ENCODE measurements around the gene EIF1AY.
A peak's percentile ranks its signal among the peaks of the same experiment; 100 is the strongest.

EIF1AY gene

GRCh38 chrY:20555820-20556219, 19.8 kb upstream of the EIF1AY start:
- TF ChIP-seq, protein P1, sequence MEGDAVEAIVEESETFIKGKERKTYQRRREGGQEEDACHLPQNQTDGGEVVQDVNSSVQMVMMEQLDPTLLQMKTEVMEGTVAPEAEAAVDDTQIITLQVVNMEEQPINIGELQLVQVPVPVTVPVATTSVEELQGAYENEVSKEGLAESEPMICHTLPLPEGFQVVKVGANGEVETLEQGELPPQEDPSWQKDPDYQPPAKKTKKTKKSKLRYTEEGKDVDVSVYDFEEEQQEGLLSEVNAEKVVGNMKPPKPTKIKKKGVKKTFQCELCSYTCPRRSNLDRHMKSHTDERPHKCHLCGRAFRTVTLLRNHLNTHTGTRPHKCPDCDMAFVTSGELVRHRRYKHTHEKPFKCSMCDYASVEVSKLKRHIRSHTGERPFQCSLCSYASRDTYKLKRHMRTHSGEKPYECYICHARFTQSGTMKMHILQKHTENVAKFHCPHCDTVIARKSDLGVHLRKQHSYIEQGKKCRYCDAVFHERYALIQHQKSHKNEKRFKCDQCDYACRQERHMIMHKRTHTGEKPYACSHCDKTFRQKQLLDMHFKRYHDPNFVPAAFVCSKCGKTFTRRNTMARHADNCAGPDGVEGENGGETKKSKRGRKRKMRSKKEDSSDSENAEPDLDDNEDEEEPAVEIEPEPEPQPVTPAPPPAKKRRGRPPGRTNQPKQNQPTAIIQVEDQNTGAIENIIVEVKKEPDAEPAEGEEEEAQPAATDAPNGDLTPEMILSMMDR (IDR thresholded peaks at IDR 0.05; ENCODE audit: low read depth, low read length), result no peak
- no peak for TF ChIP-seq EZH2phosphoT487 (IDR thresholded peaks at IDR 0.05; ENCODE audit: low read depth)
- no peaks in the 10 kb centered on the region for H4K20me1 ChIP-seq (ENCODE audit: insufficient read depth, low read length)

GRCh38 chrY:20558677-20559076, 16.9 kb upstream of the EIF1AY start:
- no peak overlapping the region for H3K9ac ChIP-seq (ENCODE audit: low read length)
- H2AFZ ChIP-seq (ENCODE audit: low read depth, low read length), result no peak overlapping the region
- no peak overlapping the region for H3K27ac ChIP-seq (ENCODE audit: low read length)
- H3K36me3 ChIP-seq (replicated peaks; ENCODE audit: low read depth, low read length), result no peaks in the 10 kb centered on the region
- no peaks in the 10 kb centered on the region for H3K9me3 ChIP-seq (ENCODE audit: insufficient read depth, low read length)
- H3K79me2 ChIP-seq (ENCODE audit: low read length), result no peaks in the 10 kb centered on the region
- no peak overlapping the region for H3K4me3 ChIP-seq (ENCODE audit: low read length)
- no peaks in the 10 kb centered on the region for H3K27me3 ChIP-seq (ENCODE audit: low read depth, low read length)
- H4K20me1 ChIP-seq (ENCODE audit: insufficient read depth, low read length), result no peaks in the 10 kb centered on the region
- TF ChIP-seq, protein P1 (IDR thresholded peaks at IDR 0.05; ENCODE audit: low read depth, low read length), result peak; percentile 47
- no peak for TF ChIP-seq EZH2phosphoT487 (IDR thresholded peaks at IDR 0.05; ENCODE audit: low read depth)
- no peak overlapping the region for H3K4me2 ChIP-seq (ENCODE audit: low read length)
- no peaks in the 10 kb centered on the region for H3K4me1 ChIP-seq (ENCODE audit: low read length)

More at GRCh38 chrY:20555820-20556219, 19.8 kb upstream of the EIF1AY start:
- H3K4me3 ChIP-seq (ENCODE audit: low read length), result no peak overlapping the region
- H3K4me2 ChIP-seq (ENCODE audit: low read length), result no peak overlapping the region
- H3K79me2 ChIP-seq (ENCODE audit: low read length), result no peaks in the 10 kb centered on the region
- no peak overlapping the region for H3K9ac ChIP-seq (ENCODE audit: low read length)
- H3K4me1 ChIP-seq (ENCODE audit: low read length), result no peaks in the 10 kb centered on the region
- H3K27ac ChIP-seq (ENCODE audit: low read length), result no peak overlapping the region
- H3K9me3 ChIP-seq (ENCODE audit: insufficient read depth, low read length), result no peaks in the 10 kb centered on the region
- no peaks in the 10 kb centered on the region for H3K36me3 ChIP-seq (replicated peaks; ENCODE audit: low read depth, low read length)
- H2AFZ ChIP-seq (ENCODE audit: low read depth, low read length), result no peak overlapping the region
- no peaks in the 10 kb centered on the region for H3K27me3 ChIP-seq (ENCODE audit: low read depth, low read length)

- H3K4me1 ChIP-seq (ENCODE audit: low read length), result no peaks in the 10 kb centered on the region
- no peak for TF ChIP-seq EZH2phosphoT487 (IDR thresholded peaks at IDR 0.05; ENCODE audit: low read depth)
- TF ChIP-seq, protein P1 (IDR thresholded peaks at IDR 0.05; ENCODE audit: low read depth, low read length), result no peak
- no peak overlapping the region for H3K9ac ChIP-seq (ENCODE audit: low read length)
- no peaks in the 10 kb centered on the region for H3K36me3 ChIP-seq (replicated peaks; ENCODE audit: low read depth, low read length)
- H4K20me1 ChIP-seq (ENCODE audit: insufficient read depth, low read length), result no peaks in the 10 kb centered on the region
- H3K9me3 ChIP-seq (ENCODE audit: insufficient read depth, low read length), result no peaks in the 10 kb centered on the region
- no peaks in the 10 kb centered on the region for H3K79me2 ChIP-seq (ENCODE audit: low read length)
- H3K4me2 ChIP-seq (ENCODE audit: low read length), result no peak overlapping the region
- H2AFZ ChIP-seq (ENCODE audit: low read depth, low read length), result no peak overlapping the region
- no peak overlapping the region for H3K27ac ChIP-seq (ENCODE audit: low read length)
- H3K27me3 ChIP-seq (ENCODE audit: low read depth, low read length), result no peaks in the 10 kb centered on the region
- no peak overlapping the region for H3K4me3 ChIP-seq (ENCODE audit: low read length)
Measured at GRCh38 chrY:20559873-20560512, 15.6 kb upstream of the EIF1AY start.

DNA sequence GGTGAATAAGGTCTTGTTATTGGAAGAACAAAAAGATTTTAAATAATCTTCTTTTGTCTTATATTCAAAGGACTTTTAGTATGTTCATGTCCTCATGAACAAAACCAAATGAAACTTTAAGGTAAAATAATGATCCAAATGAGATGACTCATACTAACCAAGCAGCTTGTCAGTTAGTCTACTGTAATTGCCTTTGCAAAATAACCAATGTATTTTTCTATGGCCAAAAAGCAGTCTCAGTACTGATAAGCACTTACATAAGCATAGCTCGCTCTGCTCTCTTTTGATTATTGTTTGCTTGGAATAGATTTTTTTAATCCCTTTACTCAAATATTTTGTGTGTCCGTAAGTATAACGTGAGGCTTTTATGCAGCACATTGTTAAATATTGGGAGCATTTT, 4.3 kb upstream of the EIF1AY start:
- TF ChIP-seq, protein P1 (IDR thresholded peaks at IDR 0.05; ENCODE audit: low read depth, low read length), result no peak
- no peak for TF ChIP-seq EZH2phosphoT487 (IDR thresholded peaks at IDR 0.05; ENCODE audit: low read depth)

More for the DNA sequence above, 4.3 kb upstream of the EIF1AY start:
- H4K20me1 ChIP-seq (ENCODE audit: insufficient read depth, low read length), result no peaks in the 10 kb centered on the region
- peaks cover 5% of the 10 kb centered on the region; the same call in 1 of the 2 replicates for H3K4me1 ChIP-seq (ENCODE audit: low read length)
- no peak overlapping the region for H3K9ac ChIP-seq (ENCODE audit: low read length)
- H3K27me3 ChIP-seq (ENCODE audit: low read depth, low read length), result no peaks in the 10 kb centered on the region
- H3K36me3 ChIP-seq (replicated peaks; ENCODE audit: low read depth, low read length), result no peaks in the 10 kb centered on the region
- no peaks in the 10 kb centered on the region for H3K9me3 ChIP-seq (ENCODE audit: insufficient read depth, low read length)
- no peak overlapping the region for H3K4me3 ChIP-seq (ENCODE audit: low read length)
- H3K79me2 ChIP-seq (ENCODE audit: low read length), result peaks cover 9% of the 10 kb centered on the region
- H3K27ac ChIP-seq (ENCODE audit: low read length), result no peak overlapping the region
- no peak overlapping the region for H3K4me2 ChIP-seq (ENCODE audit: low read length)
- no peak overlapping the region for H2AFZ ChIP-seq (ENCODE audit: low read depth, low read length)

Data from OCI-LY3 (cell line).